GM19468 (cell line): ENCODE results near the gene DCDC1.

Source experiments
- ATAC-seq: cut with Tn5 transposase; IDR thresholded peaks from one replicate; pipeline ENCODE4 v1.9.1; 2021; ENCODE audit warnings: mild to moderate bottlenecking, moderate library complexity, moderate number of reproducible peaks; ENCODE audit not compliant: unreplicated experiment; ENCODE audit errors: extremely low read depth

The DCDC1 gene

DNA sequence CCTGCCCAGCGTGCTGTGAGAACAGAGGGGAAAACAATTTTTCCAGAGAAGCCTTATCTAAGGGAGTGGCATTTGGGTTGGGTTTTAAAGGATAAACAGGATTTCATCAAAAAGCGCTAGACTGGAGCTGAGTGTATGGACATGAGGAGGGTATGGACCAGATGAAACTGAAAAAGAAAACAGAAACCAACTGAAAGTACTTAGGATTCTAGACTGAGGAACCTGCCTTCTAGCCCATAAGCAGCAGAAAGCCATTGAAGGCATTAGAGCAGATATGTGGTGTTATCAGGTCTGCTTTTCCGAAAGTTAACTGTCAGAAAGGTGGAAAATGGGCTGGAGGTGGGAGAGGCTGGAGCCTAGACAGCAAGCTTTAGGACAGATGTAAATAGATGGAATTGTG, 443.4 kb downstream of the DCDC1 start:
- no peak for ATAC-seq

DNA sequence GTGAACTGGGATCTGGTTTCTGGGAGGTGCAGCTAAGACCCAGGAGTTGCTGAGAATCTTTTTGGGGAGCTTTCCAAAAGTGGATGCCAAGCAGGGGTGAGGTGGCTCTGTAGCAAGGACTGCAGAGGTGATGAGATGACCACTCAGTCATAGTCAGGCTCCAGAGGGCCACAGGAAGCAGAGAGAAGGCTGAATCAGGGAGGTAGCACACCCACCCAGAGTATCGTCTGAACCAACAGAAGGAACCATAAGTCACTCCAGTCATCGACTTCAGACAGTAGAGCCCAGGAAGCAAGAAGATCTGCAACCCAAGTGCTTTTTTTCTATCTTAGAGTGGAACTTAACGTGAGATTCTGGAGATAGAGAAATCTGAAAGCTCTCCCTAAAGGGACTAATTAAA, 447.7 kb downstream of the DCDC1 start:
- no peak for ATAC-seq

DNA sequence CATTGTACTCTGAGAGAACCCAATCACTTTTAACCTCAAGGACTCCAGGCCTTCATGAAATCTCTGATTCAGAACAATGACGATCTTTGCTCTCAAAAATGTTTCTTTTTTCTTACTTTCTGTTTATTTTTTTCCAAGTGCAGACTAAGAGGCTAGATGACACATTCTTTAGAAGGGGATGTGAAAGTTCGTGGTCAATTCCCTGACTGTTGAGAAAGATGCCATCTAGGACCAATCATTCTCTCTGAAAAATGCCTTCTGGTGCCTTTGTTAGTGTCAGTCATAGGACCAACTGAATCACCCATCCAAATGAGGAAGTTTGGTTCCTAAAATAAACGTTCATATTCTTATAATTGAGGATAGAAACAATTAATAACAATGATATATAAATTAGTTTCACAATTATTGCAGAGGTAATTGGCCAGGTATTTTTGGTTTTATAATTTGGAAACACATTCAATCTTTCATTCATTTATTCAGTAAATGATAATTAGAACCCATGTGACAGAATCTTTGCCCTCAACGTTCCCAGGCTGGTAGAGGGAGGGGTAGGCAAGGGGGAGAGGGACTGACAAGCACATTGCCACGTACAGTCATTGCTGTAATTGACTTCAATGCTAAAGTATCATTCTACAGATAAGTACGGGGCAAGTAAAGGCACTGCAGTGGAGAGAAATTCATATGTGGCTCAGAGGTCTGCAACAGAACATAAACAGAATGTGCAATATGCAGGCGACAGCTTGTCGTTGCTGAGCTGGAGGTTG, 450.0 kb downstream of the DCDC1 start:
- no peak for ATAC-seq

DNA sequence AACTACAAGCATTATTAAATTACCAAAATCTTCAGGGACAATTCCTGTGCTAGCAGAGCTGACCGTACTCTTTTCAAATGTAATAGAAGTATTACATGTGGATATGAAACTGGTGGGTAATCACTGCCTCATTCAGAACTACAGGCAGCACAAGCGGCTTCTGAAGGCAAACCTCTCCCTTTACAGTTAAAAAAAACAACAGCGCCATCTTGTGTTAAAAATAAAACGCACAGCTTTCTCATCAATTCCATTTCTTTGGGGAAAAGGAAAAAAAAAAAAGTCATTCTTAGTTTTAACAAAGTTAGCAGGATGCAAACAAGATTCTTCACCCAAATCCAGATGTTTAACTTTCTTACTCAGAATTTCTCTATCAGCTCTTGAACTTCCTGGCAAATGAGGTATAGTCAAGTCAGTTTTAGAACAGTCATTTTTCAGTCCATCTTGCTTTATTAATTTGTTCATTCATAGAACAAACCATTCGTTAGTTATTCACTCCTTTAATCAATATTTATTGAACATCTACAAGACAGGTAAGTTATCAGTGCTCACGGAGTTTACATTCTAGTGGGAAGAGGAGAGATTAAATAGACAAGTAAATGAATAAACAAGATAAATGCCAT, 451.6 kb downstream of the DCDC1 start:
- ATAC-seq = no peak

DNA sequence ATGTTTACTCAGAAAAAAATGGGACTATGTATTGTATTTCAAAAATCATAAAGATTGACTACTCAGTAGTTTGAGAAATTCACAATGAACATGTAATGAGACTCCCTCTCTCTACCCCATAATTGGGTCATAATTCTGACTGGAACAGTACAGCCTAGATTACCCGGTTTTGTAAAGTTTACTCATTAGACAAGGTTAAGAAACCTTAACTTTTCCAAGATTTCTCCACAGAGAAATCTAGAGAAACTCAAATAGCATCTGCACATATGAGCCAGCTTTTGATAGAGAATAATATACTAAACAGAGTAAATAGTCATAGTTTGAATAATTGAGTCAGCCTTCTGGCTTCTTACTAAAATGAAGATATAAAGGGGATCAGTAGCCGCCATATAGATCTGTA, 452.3 kb downstream of the DCDC1 start:
- no peak for ATAC-seq

- ATAC-seq = no peak
Measured at GRCh38 chr11:30916764-30917163, 452.8 kb downstream of the DCDC1 start.

DNA sequence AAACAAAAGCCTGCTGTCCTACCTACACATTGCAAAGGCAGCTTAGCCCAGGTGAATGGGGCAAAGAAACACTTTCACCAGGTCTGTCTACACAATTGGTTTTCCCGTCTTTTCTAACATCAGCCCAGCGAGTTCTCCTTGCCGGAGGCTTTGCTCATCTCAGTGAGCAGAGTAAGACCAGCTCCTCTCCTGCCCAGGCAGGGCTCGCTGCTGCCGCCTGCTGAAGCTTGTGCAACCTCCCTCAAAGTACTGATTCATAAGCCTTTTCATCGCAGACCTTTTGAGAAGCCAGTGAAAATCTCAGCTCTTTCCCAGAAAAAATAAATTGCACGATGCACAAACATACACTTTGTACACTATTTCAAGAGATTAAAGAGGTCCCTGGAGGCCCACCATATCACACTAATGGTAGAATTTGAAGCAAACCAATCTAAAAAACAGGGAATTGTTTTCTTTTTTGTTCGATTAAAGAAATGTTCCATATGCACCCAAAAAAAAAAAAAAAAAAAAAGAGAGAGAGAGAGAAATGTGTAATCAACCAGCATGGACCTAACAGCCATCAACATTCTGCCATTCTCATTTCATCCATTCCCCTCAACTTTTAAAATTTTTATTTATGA, 455.3 kb downstream of the DCDC1 start:
- no peak for ATAC-seq

DNA sequence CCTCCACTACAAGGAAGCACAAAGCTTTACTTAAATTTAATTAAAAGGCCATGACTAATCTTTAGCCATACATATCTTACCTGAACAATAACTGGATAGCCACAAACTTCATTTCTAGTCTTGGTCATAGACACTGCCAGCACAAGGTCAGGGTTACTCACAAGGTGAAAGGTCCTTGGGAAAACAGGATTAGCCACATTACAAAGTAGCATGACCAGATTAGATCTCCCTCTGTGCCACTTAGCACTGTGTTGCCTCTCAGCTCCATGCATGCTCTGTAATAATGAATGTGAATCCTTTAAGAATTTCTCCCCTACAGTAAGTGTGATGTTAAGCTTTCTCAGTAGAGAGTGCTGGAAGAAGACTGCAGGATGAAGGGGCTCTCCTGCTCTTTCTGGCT, 458.3 kb downstream of the DCDC1 start:
- ATAC-seq = no peak

GRCh38 chr11:30908857-30909256, 460.7 kb downstream of the DCDC1 start:
- ATAC-seq = no peak

DNA sequence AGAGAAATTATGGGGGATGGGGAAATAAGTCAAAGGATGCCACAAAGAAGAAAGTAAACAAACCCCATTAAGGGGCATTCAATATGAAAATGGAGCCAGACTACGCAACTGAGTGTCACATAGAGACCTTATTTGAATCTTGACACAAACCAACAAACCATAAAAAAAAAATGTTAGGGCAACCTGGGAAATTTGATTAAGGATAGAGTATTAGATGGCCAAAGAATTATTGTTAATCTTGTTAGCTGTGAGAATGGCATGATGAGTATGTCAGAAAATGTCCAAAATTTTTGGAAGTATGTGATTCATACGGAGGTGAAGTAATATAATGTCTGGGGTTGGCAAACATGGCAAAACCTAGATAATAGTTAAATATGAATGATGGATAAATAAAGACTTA, 461.3 kb downstream of the DCDC1 start:
- no peak for ATAC-seq

DNA sequence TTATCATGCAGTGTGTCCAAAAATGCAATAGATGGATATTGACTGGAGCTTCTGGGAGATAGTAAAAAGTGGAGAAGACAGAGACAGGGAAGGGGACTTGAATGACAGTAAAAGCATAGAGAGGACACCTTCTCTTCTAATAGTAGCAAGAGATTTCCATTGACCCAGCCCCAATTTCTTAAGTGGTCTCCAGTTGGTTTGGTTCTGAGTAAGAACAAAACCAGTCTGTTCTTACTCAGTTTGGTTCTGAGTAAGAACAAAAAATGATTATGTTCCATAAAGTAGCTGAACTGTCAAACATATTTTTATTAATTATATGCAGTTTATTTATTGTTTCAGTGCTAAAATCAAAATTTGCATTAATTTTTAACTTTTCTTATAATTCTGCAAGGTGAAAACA, 466.6 kb downstream of the DCDC1 start:
- no peak for ATAC-seq

DNA sequence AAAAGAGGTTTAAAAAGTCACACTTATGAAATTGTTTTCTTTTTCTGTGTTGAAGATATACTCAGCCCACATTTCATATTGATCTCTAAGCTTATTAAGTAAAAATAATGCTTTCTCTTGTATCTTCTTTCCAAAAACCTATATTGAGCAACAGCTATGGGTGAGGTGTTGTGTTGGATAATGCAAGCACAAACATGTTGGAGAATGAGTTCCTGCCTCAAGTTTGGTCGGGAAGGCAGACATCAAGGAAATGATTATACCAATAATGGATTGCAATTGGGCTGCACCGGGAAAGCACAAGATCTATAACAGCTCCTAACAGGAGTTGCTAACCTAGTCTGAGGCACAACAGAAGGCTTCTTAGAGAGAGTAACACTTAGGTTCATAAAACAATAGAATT, 474.5 kb downstream of the DCDC1 start:
- ATAC-seq = no peak

- no peak for ATAC-seq
Measured at GRCh38 chr11:30893318-30893717, 476.2 kb downstream of the DCDC1 start.

- no peak for ATAC-seq
Measured at GRCh38 chr11:30889143-30889794, 480.3 kb downstream of the DCDC1 start.

- no peak for ATAC-seq
Measured at GRCh38 chr11:30879322-30880005, 490.1 kb downstream of the DCDC1 start.

GRCh38 chr11:30878400-30878799, 491.1 kb downstream of the DCDC1 start:
- ATAC-seq = no peak

DNA sequence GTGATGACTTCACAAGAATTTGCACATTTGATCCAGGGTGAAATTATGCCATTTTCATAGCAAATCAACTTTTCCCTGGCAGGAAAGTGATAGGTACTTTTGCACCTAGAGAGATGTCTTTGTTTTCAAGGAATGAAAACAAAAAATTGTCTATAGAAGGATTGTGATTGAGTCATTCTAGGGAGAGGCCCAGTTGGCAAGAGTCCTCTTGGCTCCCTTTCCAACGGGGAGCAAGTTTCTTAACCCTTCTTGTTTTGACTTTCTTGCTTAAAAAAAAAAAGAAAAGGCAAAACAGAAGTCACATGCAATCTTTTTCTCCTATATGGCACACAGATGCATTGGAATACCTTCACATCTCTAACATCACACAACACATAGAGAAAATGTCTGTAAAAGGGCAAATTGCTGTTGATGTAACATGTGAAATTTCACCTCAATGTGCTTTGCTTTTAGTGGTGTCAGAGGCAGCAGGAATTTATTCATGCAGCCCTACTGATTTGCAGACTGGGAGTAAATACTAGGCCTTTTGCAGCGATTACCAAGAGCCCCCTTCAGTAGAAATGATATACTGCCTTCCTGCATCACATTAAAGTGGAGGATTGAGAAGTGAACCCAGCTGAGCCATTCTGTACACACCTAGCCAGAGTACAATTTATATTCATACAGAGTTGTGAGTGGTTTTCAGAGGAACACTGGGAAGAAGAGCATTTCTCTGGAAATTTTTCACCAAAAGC, 492.7 kb downstream of the DCDC1 start:
- ATAC-seq = no peak

GRCh38 chr11:30876228-30876627, 493.3 kb downstream of the DCDC1 start:
- ATAC-seq = no peak

DNA sequence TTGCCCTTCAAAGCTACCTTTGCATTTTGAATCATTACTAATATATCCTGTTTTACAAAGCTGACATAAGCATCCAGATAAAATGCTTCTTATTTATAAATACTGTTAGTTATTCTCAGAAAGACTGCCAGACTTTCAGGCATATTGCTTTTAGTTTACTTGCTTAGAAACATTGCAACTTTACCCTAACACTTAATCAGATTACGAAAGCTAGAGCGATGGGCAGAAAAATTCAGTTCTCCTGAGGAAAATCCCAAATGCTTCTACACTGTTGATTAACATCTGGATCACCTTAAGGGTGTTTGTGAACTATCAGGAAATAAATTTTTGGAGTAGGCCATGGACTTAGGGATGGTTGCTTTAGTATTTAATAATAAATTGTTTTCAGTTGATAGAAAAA, 493.7 kb downstream of the DCDC1 start:
- no peak for ATAC-seq
